Activated CD8-positive, alpha-beta memory T cell treated with anti-CD3 and anti-CD28 coated beads for 1 hour (primary cell): ENCODE measurements around the gene CTIF.

Experiments
- DNase-seq, 2 donors: peaks; one replicate each; pipeline ENCODE4 v3.0.0-alpha.2; 2020; ENCODE audit warnings: low read depth in 1 of 2; ENCODE audit errors: extremely low read depth in 1 of 2

CTIF gene

GRCh38 chr18:48599391-48599790 is 60.6 kb downstream of the CTIF start:
- DNase-seq = no peak

DNA sequence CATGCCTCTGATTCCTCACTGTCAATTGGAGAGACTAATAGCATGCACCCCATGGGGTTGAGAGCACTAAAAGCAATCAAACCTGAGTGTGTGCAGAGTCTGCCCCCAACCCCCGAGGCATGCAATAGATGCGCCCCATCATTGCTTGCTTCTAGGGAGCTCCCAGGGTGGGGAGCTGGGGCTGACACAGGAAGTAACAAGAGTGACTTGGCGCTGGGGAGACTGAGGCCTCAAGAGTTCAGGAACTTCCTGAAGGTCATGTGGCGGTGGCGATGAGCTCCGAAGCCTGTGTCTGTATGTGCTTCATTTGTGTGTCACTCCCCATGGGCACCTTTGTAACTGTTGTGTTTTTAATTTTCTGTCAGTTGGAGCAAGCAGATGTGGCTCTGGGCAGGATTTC is 61.2 kb downstream of the CTIF start:
- no peak for DNase-seq

- DNase-seq = no peak
These were observed 61.7 kb downstream of the CTIF start for GRCh38 chr18:48600456-48601090.

- DNase-seq = no peak
These were observed 62.5 kb downstream of the CTIF start for GRCh38 chr18:48601343-48601742.

- DNase-seq = no peak
These were observed 64.0 kb downstream of the CTIF start for GRCh38 chr18:48602759-48603390.

DNA sequence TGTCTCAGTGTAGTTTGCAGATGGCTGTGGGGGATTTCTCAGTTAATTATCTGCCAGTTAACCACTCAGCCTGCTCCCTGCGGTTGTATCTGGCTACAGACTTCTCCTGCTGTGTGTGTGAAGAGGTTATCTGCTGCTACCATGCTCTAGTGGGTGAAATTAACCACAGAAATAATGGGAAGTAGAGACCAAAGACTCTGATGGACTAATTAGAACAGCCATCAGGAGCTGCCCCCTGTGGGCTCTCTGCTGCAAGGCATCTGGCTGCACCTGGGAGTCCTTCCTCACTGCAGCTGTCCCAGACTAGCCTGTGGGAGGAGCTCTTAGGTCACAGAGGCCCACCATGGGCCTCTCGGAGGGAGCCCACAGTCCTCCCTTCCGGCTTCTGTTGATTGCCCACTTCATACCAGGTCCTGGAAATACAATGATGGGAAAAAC is 66.6 kb downstream of the CTIF start:
- no peak for DNase-seq

- no peak for DNase-seq
These were observed 68.5 kb downstream of the CTIF start for GRCh38 chr18:48607056-48607984.

- no peak for DNase-seq
These were observed 69.8 kb downstream of the CTIF start for GRCh38 chr18:48608581-48608980.

- no peak for DNase-seq
These were observed 70.3 kb downstream of the CTIF start for GRCh38 chr18:48609114-48609513.

DNA sequence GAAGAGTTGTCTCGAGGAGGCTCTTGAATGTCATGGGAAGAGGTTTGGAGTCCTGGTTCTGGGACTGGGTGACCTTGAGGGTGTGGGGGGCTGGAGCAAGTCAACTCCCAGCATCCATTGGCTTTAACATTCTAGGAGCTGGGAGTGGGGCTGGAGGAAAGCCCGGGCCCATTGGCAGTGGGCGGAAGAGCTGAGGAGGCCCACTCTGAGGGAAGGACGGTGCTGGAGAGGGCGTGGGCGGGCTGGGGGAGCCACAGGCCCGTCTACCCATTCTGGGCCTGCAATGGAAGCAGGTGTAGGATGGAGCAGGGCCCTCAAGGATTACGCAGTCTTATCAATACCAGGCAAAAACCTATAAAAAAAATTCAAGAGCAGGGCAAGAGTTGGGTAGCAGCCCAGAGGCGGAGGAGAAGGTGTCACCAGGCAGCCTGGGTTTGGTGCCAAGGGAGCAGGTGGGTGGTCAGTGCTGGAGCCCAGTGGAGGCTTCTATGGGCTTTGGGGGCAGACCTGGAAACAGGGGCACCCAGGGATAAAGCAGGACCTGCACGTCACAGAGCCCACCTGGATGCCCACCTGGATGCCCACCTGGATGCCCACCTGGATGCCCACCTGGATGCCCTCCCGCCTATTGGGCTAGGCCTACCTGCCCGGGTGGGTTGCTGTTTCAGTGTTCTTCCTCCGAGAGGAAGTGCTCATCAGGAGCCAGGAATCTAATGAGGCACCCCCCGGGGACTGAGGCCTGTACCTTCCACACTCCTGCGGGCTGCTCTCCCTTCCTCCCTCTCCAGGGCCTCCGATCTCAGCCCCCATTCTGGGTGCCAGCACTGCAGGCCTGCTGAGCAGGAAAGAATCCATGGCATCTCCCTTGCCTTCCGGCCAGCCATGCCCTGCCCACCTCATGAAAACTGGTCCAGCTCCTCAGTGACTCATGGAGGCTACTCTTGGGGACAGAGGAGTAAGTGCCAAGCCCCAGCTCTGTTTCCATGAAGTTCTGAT is 71.3 kb downstream of the CTIF start:
- no peak for DNase-seq

GRCh38 chr18:48611203-48611602 is 72.4 kb downstream of the CTIF start:
- DNase-seq = no peak

DNA sequence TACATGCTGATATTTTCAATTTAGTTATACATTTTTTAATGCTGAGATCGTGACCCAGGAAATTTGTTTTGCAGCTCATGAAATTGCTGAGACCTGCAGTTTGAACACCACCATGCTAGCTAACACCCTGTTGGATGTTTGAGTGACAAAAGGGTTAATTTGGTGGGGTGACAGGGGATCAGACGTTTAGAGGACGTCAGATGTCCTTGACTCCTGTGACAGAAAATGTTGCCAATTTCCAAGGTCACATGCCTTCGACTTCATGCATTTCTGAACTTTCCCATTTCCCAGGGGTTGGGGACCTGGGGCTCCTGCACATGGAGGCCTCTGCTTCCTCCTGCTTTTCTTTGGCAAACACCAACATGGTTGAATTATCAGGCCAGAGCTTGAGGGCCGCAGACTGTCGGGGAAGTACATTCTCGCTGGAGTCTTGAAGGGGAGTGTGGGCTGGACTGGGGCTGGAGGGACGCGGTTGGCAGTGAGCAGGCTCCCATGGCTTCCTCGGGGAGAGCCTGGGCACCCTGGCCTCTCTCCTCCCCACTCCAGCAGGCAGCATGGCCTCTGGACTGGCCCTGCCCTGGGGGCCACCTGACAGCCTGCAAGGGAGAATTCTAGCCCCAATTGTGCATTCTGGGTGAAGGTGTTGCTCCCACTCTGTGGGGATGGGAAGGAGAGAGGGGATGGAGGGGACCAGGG is 73.1 kb downstream of the CTIF start:
- DNase-seq = no peak

- no peak for DNase-seq
These were observed 73.7 kb downstream of the CTIF start for GRCh38 chr18:48612511-48612910.

DNA sequence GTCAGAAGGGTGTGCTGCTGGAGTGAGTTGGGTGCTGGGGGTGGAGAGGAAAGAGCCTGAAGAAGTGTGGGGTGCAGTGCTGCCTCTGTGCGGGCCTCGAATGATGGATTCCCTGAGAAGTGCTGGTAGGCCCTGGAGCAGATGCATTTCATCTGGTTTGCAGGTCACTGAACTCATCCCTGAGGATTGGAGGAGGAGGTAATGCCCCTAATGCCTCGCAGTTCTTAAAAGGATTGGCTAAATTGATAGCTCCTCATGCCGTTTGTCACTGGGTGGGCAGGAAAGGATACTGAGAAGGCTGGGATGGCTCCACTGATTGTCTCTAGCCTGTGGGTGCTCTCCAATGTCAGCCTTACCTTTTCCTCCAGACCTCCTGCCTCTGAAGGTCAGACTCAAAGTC is 74.1 kb downstream of the CTIF start:
- DNase-seq = no peak

- DNase-seq = no peak
These were observed 75.0 kb downstream of the CTIF start for GRCh38 chr18:48613589-48614404.

GRCh38 chr18:48615566-48616401 is 77.0 kb downstream of the CTIF start:
- no peak for DNase-seq

GRCh38 chr18:48616484-48617255 is 77.8 kb downstream of the CTIF start:
- no peak for DNase-seq
